PC-9 (cell line): ENCODE results near the gene GTF2IRD1. TPM values are rescaled to one million over a fixed set of nuclear protein-coding genes. Genes with fewer than 3 reads are reported as not detected.
A peak's percentile ranks its signal among the peaks of the same experiment; 100 is the strongest.

Experiments used
- BruUV-seq: library from RNA; stranded (reverse); fragments of 400-500 nt; replicated peaks from 2 replicates; lab custom pipeline; 2021; lab: Mats Ljungman, UMichigan
- CTCF ChIA-PET: fragments of 300-600 bp; sonication (Branson Sonifier 250); formaldehyde crosslinking; loops from one replicate; lab custom pipeline; 2022; ENCODE audit warnings: antibody characterized with exemption; lab: Charles Lee
- POLR2A ChIA-PET: fragments of 300-600 bp; sonication (Branson Sonifier 250); formaldehyde crosslinking; loops from one replicate; lab custom pipeline; 2022; ENCODE audit warnings: antibody characterized with exemption; ENCODE audit not compliant: unreplicated experiment; lab: Charles Lee
- DNase-seq, 2 experiments: peaks; one replicate each; pipeline versions ENCODE4 v3.0.0 to v3.0.0-alpha.2; 2015 to 2022; ENCODE audit warnings: mixed read lengths in 1 of 2
- H2AFZ ChIP-seq: fragments of 200-600 bp; sonication (generic); 2 replicates; pipeline ENCODE4 v1.8.1; 2017; ENCODE audit warnings: antibody characterized with exemption
- H3F3A ChIP-seq: fragments of 200-600 bp; sonication (generic); 2 replicates; pipeline ENCODE4 v1.8.1; 2017; ENCODE audit warnings: antibody characterized with exemption, mild to moderate bottlenecking, low read depth; ENCODE audit not compliant: insufficient read depth
- H3K27ac ChIP-seq: fragments of 200-600 bp; sonication (generic); 2 replicates; pipeline ENCODE4 v1.6.1; 2016; ENCODE audit warnings: mixed run types
- H3K27me3 ChIP-seq: fragments of 200-600 bp; sonication (generic); 2 replicates; pipeline ENCODE4 v1.6.1; 2016; ENCODE audit warnings: low read depth, mixed run types; ENCODE audit not compliant: insufficient read depth
- H3K36me3 ChIP-seq: fragments of 200-600 bp; sonication (generic); 2 replicates; pipeline ENCODE4 v1.6.1; 2016; ENCODE audit warnings: low read depth, mixed run types
- H3K4me1 ChIP-seq: fragments of 200-600 bp; sonication (generic); replicated peaks from 2 replicates; pipeline ENCODE4 v1.6.1; 2016; ENCODE audit warnings: mixed run types; ENCODE audit not compliant: insufficient read depth
- H3K4me2 ChIP-seq: fragments of 200-600 bp; sonication (generic); 2 replicates; pipeline ENCODE4 v1.6.1; 2017; ENCODE audit warnings: mixed run types
- H3K4me3 ChIP-seq: fragments of 200-600 bp; sonication (generic); 2 replicates; pipeline ENCODE4 v1.6.1; 2016; ENCODE audit warnings: mixed run types
- H3K79me2 ChIP-seq: fragments of 200-600 bp; sonication (generic); 2 replicates; pipeline ENCODE4 v1.6.1; 2017; ENCODE audit warnings: low read depth, mixed run types
- H3K9me2 ChIP-seq: fragments of 200-600 bp; sonication (generic); 2 replicates; pipeline ENCODE4 v1.8.1; 2017; ENCODE audit warnings: mild to moderate bottlenecking; ENCODE audit not compliant: insufficient read depth
- H3K9me3 ChIP-seq: fragments of 200-600 bp; sonication (generic); 2 replicates; pipeline ENCODE4 v1.8.1; 2016; ENCODE audit warnings: low read depth; ENCODE audit not compliant: insufficient read depth
- H4K20me1 ChIP-seq: fragments of 200-600 bp; sonication (generic); 2 replicates; pipeline ENCODE4 v1.8.1; 2017; ENCODE audit not compliant: insufficient read depth
- CTCF ChIP-seq: fragments of 200-600 bp; sonication (generic); conservative IDR thresholded peaks from 2 replicates; pipeline ENCODE4 v1.6.1; 2017; ENCODE audit warnings: mixed run types, antibody characterized with exemption, mild to moderate bottlenecking, moderate library complexity
- EZH2 ChIP-seq: fragments of 200-600 bp; sonication (generic); IDR thresholded peaks from 2 replicates; pipeline ENCODE4 v1.8.0; 2017; ENCODE audit warnings: antibody characterized with exemption, low read depth
- intact Hi-C: fragments of 100-400 bp; cut with micrococcal nuclease; formaldehyde crosslinking; loops from one replicate; pipeline ENCODE4 v1.10.0; 2022; ENCODE audit not compliant: unreplicated experiment
- total RNA-seq: library from RNA; stranded (reverse); gene quantifications from 2 replicates; pipeline ENCODE4 v1.2.3, GENCODE V29; 2021

Gene GTF2IRD1
- total RNA-seq, 1 experiment from 2014 or later, result 46.7 TPM

GRCh38 chr7:74567318-74567668 is 113.6 kb downstream of the GTF2IRD1 start:
- no peak overlapping the region for H2AFZ ChIP-seq
- ChIA-PET CTCF (interaction anchor here (0.8 to 2.2 kb wide), 3 partner anchors 45 to 162 kb away, joined by 3 to 6 read pairs (median 3); no protein-coding TSS in a partner anchor), POLR2A (no interaction called here)
- DNase-seq, result no peak
- no peaks in the 10 kb centered on the region for H3K9me2 ChIP-seq
- no peaks in the 10 kb centered on the region for H3K27me3 ChIP-seq
- no peaks in the 10 kb centered on the region for H3K9me3 ChIP-seq
- no peak overlapping the region for H3K4me2 ChIP-seq
- intact Hi-C loops, result loop anchor here (2.0 kb wide), 1 partner anchor 150 kb away; no protein-coding TSS in a partner anchor
- TF ChIP-seq CTCF (no peak), EZH2 (no peak)
- peaks cover 34% of the 10 kb centered on the region for H3F3A ChIP-seq
- H3K27ac ChIP-seq, result no peak overlapping the region
- H3K36me3 ChIP-seq, result no peaks in the 10 kb centered on the region
- peaks cover 13% of the 10 kb centered on the region; the same call in 1 of the 2 replicates for H3K4me1 ChIP-seq
- H3K79me2 ChIP-seq, result no peaks in the 10 kb centered on the region
- H4K20me1 ChIP-seq, result no peaks in the 10 kb centered on the region
- BruUV-seq, result no TSS peak
- no peak overlapping the region for H3K4me3 ChIP-seq

- no TSS peak for BruUV-seq
- intact Hi-C loops, result no loop called here
Measured at GRCh38 chr7:74568658-74569057, 115.0 kb downstream of the GTF2IRD1 start.

GRCh38 chr7:74569501-74570075 is 115.9 kb downstream of the GTF2IRD1 start:
- Histone ChIP-seq H3K27me3 (no peaks in the 10 kb centered on the region), H3K4me3 (no peak overlapping the region), H3F3A (peaks cover 33% of the 10 kb centered on the region), H3K36me3 (no peaks in the 10 kb centered on the region), H4K20me1 (no peaks in the 10 kb centered on the region), H2AFZ (no peak overlapping the region), H3K27ac (peak overlapping the region; percentile 67), H3K9me3 (no peaks in the 10 kb centered on the region), H3K9me2 (no peaks in the 10 kb centered on the region), H3K79me2 (no peaks in the 10 kb centered on the region), H3K4me2 (peak overlapping the region; percentile 56), H3K4me1 (peaks cover 17% of the 10 kb centered on the region)
- no TSS peak for BruUV-seq
- DNase-seq, result peak in 1 of 2 experiments; percentile 72
- no peak for TF ChIP-seq EZH2
- CTCF ChIA-PET, result no interaction called here
- POLR2A ChIA-PET, result no interaction called here
- intact Hi-C loops, result no loop called here

More at GRCh38 chr7:74568658-74569057, 115.0 kb downstream of the GTF2IRD1 start:
- Histone ChIP-seq H4K20me1 (no peaks in the 10 kb centered on the region), H3K27ac (peak overlapping the region; percentile 67), H3K27me3 (no peaks in the 10 kb centered on the region), H3K9me2 (no peaks in the 10 kb centered on the region), H2AFZ (no peak overlapping the region), H3K4me2 (peak overlapping the region; percentile 56), H3K4me3 (no peak overlapping the region), H3F3A (peaks cover 33% of the 10 kb centered on the region), H3K4me1 (peaks cover 13% of the 10 kb centered on the region; the same call in 1 of the 2 replicates), H3K79me2 (no peaks in the 10 kb centered on the region), H3K9me3 (no peaks in the 10 kb centered on the region), H3K36me3 (no peaks in the 10 kb centered on the region)
- TF ChIP-seq EZH2 (no peak), CTCF (no peak)
- CTCF ChIA-PET, result no interaction called here
- POLR2A ChIA-PET, result no interaction called here
- DNase-seq, result peak in 1 of 2 experiments; percentile 39
